PC-3 (cell line): ENCODE data around the gene HLCS.

Source experiments
- EZH2 ChIP-seq: fragments of 300-600 bp; sonication (generic); IDR thresholded peaks from one replicate; pipeline ENCODE4 v1.6.1; 2017; ENCODE audit warnings: antibody characterized with exemption, mild to moderate bottlenecking, low read length; ENCODE audit not compliant: unreplicated experiment
- EZH2phosphoT487 ChIP-seq: fragments of 300-600 bp; sonication (generic); IDR thresholded peaks from 2 replicates; pipeline ENCODE4 v1.6.1; 2018; ENCODE audit warnings: mild to moderate bottlenecking, antibody characterized with exemption, low read length, borderline replicate concordance
- TF ChIP-seq, protein P1 (sequence below): fragments of 300-600 bp; sonication (generic); conservative IDR thresholded peaks from 2 replicates; pipeline ENCODE4 v1.5.1; 2017; ENCODE audit warnings: antibody characterized with exemption, low read depth, mild to moderate bottlenecking, low read length

DNA sequence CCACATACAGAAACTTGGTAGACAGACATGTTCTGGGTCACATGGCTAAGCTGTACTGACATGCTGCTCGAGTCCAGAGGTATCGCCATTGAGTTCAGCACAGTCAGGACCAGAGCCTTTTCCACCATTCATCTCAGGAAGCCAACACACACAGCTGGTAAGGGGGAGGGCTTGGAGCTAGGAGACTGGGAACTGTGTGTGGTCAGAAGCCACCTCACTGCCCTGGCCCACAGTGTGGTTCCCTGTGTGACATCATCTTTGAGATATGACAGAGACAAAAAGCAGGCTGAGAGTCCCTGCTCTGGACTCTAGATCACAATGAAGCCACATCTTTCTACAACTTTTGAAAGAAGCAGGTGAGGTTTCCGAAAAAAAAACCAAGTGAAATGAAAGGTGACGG, 160.4 kb downstream of the HLCS start:
- TF ChIP-seq EZH2phosphoT487 (no peak), EZH2 (no peak)
- TF ChIP-seq, protein P1, sequence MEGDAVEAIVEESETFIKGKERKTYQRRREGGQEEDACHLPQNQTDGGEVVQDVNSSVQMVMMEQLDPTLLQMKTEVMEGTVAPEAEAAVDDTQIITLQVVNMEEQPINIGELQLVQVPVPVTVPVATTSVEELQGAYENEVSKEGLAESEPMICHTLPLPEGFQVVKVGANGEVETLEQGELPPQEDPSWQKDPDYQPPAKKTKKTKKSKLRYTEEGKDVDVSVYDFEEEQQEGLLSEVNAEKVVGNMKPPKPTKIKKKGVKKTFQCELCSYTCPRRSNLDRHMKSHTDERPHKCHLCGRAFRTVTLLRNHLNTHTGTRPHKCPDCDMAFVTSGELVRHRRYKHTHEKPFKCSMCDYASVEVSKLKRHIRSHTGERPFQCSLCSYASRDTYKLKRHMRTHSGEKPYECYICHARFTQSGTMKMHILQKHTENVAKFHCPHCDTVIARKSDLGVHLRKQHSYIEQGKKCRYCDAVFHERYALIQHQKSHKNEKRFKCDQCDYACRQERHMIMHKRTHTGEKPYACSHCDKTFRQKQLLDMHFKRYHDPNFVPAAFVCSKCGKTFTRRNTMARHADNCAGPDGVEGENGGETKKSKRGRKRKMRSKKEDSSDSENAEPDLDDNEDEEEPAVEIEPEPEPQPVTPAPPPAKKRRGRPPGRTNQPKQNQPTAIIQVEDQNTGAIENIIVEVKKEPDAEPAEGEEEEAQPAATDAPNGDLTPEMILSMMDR = no peak
